A673 (cell line): ENCODE data around the gene ACIN1.

Source experiments
- EZH2 ChIP-seq: fragments of 200-600 bp; sonication (generic); IDR thresholded peaks from 2 replicates; pipeline ENCODE4 v1.6.1; 2017; ENCODE audit warnings: borderline replicate concordance, low read depth, mild to moderate bottlenecking, mixed read lengths, antibody characterized with exemption, low read length; ENCODE audit not compliant: poor library complexity, severe bottlenecking
- TF ChIP-seq, protein P1 (sequence below): fragments of 300-800, 200-600 bp; sonication (generic); conservative IDR thresholded peaks from 2 replicates; pipeline ENCODE4 v1.5.1; 2017; ENCODE audit warnings: low read depth, mild to moderate bottlenecking, antibody characterized with exemption, low read length, moderate library complexity, mixed read lengths

DNA sequence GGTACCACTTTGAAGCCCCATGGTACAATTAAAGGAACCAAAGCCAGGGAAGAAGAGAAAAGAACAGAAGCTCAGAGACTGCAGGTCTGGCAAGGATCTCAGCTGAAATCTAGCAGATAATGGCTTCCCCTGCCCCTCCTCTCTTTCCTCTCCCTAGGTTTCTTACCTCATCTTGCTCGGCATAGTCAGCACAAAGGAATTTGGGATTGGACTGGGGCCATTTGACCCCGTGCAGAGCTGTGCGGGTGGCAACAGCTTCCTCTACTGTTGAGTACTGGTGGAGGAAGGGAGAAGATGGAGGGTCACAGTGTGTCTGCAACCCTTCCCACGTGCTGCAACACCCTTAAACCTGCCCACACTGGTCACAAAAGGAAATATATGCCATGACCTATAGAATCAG, 32.9 kb downstream of the ACIN1 start:
- TF ChIP-seq, protein P1, sequence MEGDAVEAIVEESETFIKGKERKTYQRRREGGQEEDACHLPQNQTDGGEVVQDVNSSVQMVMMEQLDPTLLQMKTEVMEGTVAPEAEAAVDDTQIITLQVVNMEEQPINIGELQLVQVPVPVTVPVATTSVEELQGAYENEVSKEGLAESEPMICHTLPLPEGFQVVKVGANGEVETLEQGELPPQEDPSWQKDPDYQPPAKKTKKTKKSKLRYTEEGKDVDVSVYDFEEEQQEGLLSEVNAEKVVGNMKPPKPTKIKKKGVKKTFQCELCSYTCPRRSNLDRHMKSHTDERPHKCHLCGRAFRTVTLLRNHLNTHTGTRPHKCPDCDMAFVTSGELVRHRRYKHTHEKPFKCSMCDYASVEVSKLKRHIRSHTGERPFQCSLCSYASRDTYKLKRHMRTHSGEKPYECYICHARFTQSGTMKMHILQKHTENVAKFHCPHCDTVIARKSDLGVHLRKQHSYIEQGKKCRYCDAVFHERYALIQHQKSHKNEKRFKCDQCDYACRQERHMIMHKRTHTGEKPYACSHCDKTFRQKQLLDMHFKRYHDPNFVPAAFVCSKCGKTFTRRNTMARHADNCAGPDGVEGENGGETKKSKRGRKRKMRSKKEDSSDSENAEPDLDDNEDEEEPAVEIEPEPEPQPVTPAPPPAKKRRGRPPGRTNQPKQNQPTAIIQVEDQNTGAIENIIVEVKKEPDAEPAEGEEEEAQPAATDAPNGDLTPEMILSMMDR = no peak
- no peak for TF ChIP-seq EZH2
